HG03354 (cell line): ENCODE data around the gene ZNF467.

Experiments used
- ATAC-seq: cut with Tn5 transposase; IDR thresholded peaks from one replicate; pipeline ENCODE4 v1.9.1; 2021; ENCODE audit warnings: mild to moderate bottlenecking; ENCODE audit not compliant: unreplicated experiment, poor library complexity, severe bottlenecking

ZNF467 gene, protein sequence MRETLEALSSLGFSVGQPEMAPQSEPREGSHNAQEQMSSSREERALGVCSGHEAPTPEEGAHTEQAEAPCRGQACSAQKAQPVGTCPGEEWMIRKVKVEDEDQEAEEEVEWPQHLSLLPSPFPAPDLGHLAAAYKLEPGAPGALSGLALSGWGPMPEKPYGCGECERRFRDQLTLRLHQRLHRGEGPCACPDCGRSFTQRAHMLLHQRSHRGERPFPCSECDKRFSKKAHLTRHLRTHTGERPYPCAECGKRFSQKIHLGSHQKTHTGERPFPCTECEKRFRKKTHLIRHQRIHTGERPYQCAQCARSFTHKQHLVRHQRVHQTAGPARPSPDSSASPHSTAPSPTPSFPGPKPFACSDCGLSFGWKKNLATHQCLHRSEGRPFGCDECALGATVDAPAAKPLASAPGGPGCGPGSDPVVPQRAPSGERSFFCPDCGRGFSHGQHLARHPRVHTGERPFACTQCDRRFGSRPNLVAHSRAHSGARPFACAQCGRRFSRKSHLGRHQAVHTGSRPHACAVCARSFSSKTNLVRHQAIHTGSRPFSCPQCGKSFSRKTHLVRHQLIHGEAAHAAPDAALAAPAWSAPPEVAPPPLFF

DNA sequence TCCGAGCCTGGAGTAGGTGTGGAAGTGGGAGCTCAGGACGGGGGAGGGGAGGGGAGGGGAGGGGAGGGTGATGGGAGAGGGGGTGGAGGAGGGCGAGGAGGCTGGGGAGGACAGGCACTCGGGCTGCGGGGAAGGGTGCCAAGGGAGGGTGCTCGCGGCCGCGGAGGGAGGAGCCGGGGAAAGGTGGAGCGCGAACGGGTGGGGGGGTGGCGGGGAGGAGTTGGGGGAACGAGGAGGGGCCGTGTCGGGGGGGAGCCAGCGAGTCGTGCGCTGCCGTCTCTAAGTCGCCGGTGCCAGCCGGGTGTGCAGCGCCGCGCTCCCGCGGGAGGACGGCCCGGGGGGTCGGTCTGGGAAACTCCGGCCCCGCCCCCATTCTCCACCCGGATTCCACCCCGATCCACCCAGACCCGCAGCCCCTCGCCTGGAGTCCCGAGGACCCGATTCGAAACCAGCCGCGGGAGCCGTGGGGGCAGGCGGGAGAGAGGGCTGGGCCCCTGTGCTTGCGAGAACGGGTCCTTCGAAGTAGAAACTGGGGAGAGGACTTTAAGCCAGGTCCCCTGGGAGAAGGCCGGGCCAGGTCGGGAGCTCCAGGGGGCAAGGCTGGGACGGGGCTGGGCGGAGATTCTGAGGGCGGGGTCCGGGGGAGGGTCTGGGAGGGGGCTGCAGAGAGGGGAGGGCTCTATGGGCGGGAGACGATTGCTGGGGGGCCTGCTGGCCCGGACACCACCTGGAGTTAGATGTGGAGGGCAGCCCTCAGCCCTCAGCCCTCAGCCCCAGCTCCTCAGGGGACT lies at the start of gene ZNF467:
ZNF467 (minus strand) TSS at position 143 of the 791 bp plus-strand sequence. CDS start 2,556 bp downstream, outside the sequence.
- ATAC-seq, result no peak

DNA sequence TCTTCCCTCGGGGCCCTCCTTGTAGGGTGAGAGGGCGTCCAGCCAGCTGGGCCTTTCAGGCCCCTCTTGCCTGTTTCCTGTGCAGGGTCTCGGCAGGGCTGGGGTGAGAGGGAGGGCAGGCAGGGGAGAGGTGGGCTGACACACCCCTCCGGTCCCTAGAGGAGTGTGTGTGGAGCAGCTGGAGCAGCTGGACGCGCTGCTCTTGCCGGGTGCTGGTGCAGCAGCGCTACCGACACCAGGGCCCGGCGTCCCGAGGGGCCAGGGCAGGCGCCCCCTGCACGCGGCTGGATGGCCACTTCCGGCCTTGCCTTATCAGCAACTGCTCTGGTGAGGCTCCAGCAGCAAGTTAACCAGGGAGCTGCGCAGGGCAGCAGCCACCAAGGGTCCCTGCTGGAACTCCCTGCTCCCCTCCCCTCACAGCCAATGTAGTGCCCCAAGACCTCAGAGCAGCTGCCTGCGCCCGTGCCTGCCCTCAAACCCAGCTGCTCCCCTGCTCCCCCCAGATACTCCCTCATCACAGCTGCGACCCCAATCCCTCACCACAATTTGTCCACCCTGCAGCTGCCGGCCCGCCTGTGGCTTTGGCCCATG lies 49.1 kb upstream of the ZNF467 start:
- no peak for ATAC-seq

DNA sequence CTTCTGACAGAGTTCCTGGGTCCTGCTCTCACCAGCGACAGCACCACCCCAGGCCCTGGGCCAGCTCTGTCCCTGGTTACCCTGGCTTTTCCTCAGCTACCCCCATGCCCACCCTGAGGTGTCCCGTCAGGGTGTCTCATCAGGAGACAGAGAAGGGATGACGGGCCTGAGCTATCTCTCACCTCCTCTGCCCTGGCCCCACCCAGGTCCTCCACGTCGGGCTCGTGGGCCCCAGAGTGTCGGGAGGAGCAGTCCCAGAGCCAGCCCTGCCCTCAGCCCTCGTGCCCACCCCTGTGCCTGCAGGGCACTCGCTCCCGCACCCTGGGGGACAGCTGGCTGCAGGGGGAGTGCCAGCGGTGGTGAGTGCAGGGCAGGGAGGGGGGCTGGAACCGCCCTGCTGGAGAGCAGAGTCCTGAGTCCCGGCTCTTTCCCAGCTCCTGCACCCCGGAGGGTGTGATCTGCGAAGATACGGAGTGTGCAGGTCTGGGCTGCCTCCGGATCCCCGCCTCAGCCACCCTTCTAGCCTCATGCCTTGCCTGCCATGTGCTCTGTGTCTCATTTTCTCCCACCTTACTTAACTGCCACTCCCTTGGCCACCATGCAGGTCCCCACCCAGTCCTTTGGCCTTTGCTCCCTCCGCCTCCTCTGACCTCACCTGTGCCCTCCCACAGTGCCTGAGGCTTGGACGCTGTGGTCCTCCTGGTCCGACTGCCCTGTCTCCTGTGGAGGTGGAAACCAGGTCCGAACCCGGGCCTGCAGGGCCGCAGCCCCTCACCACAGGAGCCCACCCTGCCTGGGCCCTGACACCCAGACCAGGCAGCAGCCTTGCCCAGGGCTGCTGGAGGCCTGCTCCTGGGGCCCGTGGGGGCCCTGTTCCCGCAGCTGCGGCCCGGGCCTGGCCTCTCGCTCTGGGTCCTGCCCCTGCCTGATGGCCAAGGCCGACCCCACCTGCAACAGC lies 48.1 kb upstream of the ZNF467 start:
- ATAC-seq, result no peak

DNA sequence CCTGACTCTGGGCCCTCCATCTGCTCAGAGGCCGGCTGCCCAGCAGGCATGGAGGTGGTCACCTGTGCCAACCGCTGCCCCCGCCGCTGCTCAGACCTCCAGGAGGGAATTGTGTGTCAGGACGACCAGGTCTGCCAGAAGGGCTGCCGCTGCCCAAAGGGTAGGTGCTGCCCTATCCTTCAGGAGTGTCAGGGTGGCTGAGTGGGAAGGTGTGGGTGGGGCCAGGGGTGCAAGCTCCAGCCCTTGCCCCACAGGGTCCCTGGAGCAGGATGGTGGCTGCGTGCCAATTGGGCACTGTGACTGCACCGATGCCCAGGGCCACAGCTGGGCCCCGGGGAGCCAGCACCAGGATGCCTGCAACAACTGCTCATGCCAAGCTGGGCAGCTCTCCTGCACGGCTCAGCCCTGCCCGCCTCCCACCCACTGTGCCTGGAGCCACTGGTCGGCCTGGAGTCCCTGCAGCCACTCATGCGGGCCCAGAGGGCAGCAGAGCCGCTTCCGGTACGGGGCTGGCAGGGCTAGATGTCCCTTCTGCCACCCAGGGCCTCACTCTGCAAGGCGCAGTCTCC lies 47.3 kb upstream of the ZNF467 start:
- ATAC-seq, result no peak

DNA sequence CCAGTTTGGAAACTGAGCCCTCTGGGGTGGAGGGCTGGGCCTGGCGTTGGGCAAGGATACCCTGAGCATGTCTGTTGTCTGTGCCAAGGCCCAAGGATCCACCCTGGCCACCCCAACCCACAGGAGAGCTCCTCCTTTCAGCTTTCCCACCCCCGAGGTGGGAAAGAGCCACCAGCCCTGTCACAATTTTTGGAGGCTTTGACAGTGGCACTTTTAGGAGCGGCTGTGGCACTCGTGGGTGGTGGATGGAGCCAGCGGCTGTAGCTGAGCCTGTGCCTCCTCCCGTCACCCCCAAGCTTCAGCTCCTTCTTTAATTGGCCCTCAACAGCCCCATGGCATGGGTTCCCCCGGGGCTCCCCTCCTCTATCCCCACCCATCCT lies 46.6 kb upstream of the ZNF467 start:
- no peak for ATAC-seq

DNA sequence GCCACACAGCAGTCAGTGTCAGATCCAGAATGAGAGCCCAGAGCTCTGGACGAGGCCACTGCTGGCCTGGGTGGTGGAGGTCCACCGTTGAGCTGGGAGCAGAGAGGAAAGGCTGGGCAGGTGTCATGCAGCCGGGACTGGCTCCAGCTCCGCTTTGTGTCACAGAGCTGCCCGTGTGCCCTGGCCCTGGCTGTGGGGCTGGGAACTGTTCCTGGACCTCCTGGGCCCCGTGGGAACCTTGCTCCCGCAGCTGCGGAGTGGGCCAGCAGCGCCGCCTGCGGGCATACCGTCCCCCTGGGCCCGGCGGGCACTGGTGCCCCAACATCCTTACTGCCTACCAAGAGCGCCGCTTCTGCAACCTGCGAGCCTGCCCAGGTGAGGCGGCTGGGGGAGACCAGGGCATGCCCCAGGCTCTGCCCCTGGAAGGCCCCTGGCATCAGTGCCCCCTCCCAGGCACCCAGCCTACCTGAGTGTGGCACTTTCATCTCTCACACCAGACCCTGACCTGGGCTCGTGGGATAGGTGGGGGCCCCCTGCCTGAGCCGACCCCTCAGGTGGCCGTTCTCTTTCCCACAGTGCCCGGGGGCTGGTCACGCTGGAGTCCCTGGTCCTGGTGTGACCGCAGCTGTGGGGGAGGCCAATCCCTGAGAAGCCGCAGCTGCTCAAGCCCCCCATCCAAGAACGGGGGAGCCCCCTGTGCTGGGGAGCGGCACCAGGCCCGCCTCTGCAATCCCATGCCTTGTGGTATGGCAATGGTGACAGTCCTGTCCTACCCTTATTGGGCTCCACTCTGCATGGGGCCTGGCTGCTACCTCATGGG lies 46.0 kb upstream of the ZNF467 start:
- no peak for ATAC-seq

DNA sequence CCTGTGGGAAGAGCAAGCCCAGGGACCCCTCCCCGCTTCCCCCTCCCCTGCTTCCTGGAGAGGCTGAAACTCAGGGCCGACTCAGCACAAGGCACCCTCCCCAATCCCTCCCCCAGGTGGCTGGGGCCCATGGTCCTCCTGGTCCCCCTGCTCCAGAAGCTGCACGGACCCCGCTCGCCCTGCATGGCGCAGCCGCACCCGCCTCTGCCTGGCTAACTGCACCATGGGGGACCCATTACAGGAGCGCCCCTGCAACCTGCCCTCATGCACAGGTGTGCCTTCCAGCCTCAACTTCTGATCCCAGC lies 45.1 kb upstream of the ZNF467 start:
- no peak for ATAC-seq

DNA sequence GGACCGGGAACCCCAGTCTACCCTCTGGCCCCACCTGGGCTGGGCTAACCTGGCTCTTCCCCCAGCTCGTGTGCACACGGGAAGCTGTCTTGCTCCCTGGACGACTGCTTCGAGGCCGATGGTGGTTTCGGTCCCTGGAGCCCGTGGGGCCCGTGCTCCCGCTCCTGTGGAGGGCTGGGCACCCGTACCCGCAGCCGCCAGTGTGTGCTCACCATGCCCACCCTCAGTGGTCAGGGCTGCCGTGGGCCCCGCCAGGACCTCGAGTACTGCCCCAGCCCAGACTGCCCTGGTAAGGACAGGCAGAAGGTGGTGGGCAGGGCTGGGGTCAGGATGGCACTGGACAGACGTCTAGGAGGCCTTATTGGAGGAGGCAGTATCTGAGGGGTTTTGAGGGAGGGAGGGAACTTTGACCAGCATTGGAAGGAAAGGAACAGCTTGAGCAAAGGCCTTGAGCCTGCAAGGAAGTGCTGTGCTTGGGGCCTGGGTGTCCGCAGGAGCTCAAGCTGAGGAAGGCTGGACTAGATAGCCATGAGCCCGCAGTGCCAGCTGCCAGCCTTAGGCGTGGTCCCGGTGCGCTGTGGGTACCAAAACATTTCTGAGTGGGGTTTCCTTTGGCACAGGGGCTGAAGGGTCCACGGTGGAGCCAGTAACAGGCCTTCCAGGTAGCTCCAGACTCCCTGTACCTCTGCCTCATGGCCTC lies 44.6 kb upstream of the ZNF467 start:
- no peak for ATAC-seq

DNA sequence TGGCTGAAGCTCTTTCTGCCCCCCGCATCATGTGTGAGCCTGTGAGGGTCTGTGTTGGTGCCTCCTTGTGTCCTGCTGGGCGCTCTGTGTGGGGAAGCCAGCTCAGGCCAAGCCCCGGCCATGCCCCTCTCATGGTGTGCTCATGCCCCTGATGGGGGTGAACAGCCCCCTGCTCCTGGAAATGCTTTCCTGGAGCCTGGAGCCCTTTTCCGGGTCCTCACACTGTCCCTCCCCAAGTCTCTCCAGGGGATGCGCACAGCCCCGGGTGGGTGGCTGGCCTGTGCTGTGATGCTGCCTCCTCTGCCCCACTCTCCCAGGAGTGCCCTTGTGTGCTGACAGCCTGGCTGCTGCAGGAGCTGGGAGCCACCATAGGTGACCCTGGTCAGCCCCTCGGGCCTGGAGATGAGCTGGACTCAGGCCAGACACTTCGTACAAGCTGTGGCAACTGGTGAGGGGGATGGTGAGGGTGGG lies 43.9 kb upstream of the ZNF467 start:
- ATAC-seq, result no peak

DNA sequence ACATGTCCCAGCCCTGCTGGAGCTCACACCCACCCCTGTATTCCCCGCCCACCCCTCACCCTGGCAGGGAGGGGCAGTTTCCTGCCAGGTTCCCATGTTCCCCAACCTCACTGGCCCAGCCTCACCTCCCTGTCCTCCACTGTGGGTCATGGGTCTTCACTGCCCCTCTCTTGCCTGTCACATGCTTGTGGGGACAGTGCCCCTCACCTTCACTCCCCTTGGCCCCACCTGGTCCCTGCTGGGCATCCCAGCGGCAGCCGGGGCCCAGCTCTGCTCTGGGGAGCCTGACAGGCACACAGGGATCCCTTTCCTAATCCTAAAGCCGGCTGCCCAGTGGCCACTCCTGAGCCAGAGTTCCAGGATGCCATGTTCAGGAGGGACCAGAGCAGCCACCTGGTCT lies 43.4 kb upstream of the ZNF467 start:
- ATAC-seq, result no peak

DNA sequence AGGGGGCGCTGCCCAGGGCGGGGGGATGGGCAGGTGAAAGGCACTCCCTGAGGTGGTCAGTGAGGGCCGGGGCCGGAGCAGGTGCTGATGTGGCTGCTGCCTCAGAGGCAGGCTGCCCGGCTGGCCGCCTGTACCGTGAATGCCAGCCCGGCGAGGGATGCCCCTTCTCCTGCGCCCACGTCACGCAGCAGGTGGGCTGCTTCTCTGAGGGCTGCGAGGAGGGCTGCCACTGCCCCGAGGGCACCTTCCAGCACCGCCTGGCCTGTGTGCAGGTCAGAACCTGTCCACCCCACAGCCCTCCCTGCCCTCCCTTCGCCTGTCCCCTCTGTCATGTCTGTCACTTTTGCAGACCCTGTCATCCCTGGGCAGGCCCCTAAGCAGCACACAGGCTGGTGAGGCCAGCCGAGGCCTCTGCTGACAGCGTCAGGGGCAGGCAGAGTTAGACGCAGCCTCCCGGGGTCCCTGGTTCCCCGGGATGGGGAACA lies 42.9 kb upstream of the ZNF467 start:
- ATAC-seq, result no peak

DNA sequence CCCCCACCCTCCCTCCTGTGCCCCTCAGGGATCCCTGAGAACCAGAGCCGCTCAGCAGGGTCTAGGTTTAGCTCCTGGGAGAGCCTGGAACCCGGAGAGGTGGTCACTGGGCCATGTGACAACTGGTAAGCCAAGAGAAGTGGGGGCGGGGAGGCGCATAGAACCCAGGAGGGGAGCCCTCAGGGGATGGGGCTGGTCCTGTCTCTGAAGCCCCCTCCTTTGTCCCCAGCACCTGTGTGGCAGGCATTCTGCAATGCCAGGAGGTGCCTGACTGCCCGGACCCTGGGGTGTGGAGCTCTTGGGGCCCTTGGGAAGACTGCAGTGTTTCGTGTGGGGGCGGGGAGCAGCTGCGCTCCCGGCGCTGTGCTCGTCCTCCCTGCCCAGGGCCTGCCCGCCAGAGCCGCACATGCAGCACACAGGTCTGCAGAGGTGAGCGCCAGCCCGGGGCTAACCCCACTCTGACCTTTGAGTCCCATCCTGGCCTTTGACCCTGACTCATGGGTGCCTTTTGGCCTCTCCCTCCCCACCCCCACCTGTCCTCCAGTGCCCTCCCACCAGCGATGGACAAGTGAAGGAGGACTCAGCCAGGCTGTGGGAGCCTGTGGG lies 42.4 kb upstream of the ZNF467 start:
- ATAC-seq, result no peak

DNA sequence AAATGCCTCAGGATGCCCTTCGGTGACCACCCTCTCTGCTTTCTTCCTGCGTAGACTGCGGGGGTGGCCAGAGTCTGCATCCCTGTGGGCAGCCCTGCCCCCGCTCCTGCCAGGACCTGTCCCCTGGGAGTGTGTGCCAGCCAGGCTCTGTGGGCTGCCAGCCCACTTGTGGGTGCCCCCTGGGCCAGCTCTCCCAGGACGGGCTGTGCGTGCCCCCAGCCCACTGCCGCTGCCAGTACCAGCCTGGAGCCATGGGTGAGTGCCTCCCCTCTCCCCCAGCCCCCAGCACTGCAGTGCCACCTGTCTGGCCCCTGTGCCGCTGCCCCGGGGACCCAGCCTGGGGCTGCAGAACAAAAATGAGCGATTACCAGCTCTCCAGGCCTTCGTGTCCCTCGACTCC lies 41.7 kb upstream of the ZNF467 start:
- no peak for ATAC-seq

DNA sequence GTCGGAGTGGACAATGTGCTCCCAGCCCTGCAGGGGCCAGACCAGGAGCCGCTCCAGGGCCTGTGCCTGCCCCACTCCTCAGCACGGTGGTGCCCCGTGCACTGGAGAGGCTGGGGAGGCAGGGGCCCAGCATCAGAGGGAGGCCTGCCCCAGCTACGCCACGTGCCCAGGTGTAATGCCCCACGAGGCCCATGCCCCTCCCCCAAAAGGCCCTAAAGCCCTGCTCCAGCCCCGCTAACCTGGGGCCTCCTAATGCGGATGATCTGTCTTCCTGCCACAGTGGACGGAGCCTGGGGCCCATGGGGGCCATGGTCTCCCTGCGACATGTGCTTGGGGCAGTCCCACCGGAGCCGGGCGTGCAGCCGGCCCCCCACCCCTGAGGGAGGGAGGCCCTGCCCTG lies 41.1 kb upstream of the ZNF467 start:
- no peak for ATAC-seq

DNA sequence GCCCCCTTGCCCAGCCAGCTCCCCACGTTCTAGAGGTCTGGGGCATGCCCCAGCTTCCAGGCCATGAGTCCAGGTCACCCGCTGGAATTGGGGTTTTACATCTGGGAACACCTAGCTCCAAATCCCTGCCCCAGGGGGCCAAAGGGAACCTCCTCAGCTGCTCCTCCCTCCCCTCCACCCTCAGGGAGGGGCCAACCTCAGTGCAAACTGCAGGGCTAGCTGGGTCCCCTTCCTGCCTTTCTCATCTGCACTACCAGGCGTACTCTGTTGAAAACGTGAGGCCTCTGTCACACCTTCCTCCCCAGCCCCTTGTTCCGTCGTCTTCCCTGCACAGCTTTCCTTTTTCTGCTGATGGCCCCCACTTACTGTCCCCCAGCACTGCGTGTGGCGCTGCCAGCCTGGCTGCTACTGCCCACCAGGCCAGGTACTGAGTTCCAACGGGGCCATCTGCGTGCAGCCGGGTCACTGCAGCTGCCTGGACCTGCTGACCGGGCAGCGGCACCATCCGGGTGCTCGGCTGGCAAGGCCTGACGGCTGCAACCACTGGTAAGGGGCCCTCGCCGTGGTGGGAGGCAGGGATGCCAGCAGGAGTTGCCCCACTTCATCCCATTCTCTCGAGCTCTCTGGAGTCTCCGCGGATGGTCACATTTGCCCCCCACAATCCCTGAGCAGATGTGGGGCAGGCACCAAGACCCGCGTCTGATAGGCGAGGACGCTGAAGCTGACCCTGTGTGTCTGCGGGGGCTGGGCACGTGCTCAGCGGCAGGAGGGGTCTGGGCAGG lies 40.1 kb upstream of the ZNF467 start:
- ATAC-seq, result no peak

DNA sequence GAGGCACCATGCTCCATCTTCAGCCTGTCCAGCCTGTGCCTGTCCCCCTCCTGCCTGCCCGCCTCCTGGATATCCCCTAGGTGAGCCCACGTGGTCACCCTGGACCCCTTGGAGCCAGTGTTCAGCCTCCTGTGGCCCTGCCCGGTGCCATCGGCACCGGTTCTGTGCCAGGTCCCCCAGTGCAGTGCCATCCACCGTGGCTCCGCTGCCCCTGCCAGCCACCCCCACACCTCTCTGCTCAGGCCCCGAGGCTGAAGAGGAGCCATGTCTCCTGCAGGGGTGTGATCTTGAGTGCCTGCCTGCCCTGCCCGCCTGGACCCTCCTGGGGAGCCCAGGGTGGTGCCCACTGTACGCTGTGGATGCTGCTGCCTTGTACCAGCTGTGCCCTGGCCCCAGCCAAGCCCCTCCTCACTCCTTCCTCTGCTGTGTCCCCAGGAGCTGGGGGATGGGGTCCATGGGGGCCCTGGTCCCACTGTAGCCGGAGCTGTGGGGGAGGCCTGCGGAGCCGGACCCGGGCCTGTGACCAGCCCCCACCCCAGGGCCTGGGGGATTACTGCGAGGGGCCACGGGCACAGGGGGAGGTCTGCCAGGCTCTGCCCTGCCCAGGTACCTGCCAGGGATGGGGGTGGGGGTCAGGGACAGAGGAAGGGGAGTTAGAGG lies 38.6 kb upstream of the ZNF467 start:
- ATAC-seq, result no peak
